ENCODE results near the gene FRMD5. TPM values are rescaled to one million over a fixed set of nuclear protein-coding genes. Genes with fewer than 3 reads are reported as not detected.

The FRMD5 gene
- total RNA-seq, 1 experiment from 2014 or later = 17.4 TPM

- ChIA-PET CTCF (interaction anchor here (1.5 kb wide), 1 partner anchor 10 kb away, joined by 4 read pairs; no protein-coding TSS in a partner anchor), POLR2A (no interaction called here)
- no peak for DNase-seq
- Mint-ChIP-seq H3K27ac (ENCODE audit: unreplicated experiment) (no peak overlapping the region), H3K4me1 (ENCODE audit: low read depth, unreplicated experiment) (peaks cover 16% of the 10 kb centered on the region), H3K9me3 (ENCODE audit: unreplicated experiment) (no peaks in the 10 kb centered on the region), H3K36me3 (ENCODE audit: insufficient read depth, unreplicated experiment) (no peaks in the 10 kb centered on the region), H3K4me3 (ENCODE audit: unreplicated experiment) (no peak overlapping the region), H3K27me3 (ENCODE audit: insufficient read depth, unreplicated experiment) (no peaks in the 10 kb centered on the region)
- Histone ChIP-seq H3K4me1 (no peaks in the 10 kb centered on the region), H3K4me3 (ENCODE audit: low read depth, low read length) (no peak overlapping the region), H3K27me3 (replicated peaks; ENCODE audit: control insufficient read depth, insufficient read depth, low read length) (no peaks in the 10 kb centered on the region), H3K9me3 (no peaks in the 10 kb centered on the region), H3K36me3 (ENCODE audit: control insufficient read depth, insufficient read depth, low read length) (no peaks in the 10 kb centered on the region)
- TF ChIP-seq CTCF (IDR thresholded peaks at IDR 0.05; ENCODE audit: insufficient read depth in 1 of 2, low read depth in 1 of 2, low read length in 1 of 2, severe bottlenecking in 1 of 2, unreplicated experiment in 1 of 2) = no peak
- no TSS peak for BruUV-seq (replicated peaks)
- intact Hi-C loops (cut with micrococcal nuclease; ENCODE audit: unreplicated experiment) = no loop called here
These were observed 237.3 kb downstream of the FRMD5 start for GRCh38 chr15:43957724-43958123.

GRCh38 chr15:43955140-43955539 lies 239.9 kb downstream of the FRMD5 start:
- Mint-ChIP-seq H3K4me1 (ENCODE audit: low read depth, unreplicated experiment) (peaks cover 16% of the 10 kb centered on the region), H3K27me3 (ENCODE audit: insufficient read depth, unreplicated experiment) (no peaks in the 10 kb centered on the region), H3K4me3 (ENCODE audit: unreplicated experiment) (no peak overlapping the region), H3K9me3 (ENCODE audit: unreplicated experiment) (no peaks in the 10 kb centered on the region), H3K27ac (ENCODE audit: unreplicated experiment) (no peak overlapping the region), H3K36me3 (ENCODE audit: insufficient read depth, unreplicated experiment) (no peaks in the 10 kb centered on the region)
- BruUV-seq (replicated peaks) = no TSS peak
- DNase-seq = no peak
- ChIA-PET POLR2A (no interaction called here), CTCF (no interaction called here)
- H3K9me3 ChIP-seq = no peaks in the 10 kb centered on the region
- no peaks in the 10 kb centered on the region for H3K36me3 ChIP-seq (ENCODE audit: control insufficient read depth, insufficient read depth, low read length)
- no peaks in the 10 kb centered on the region for H3K27me3 ChIP-seq (replicated peaks; ENCODE audit: control insufficient read depth, insufficient read depth, low read length)
- TF ChIP-seq CTCF (IDR thresholded peaks at IDR 0.05; ENCODE audit: insufficient read depth in 1 of 2, low read depth in 1 of 2, low read length in 1 of 2, severe bottlenecking in 1 of 2, unreplicated experiment in 1 of 2) = no peak
- H3K4me3 ChIP-seq (ENCODE audit: low read depth, low read length) = no peak overlapping the region
- intact Hi-C loops (cut with micrococcal nuclease; ENCODE audit: unreplicated experiment) = no loop called here
- H3K4me1 ChIP-seq = no peaks in the 10 kb centered on the region

GRCh38 chr15:43954181-43954621 lies 240.9 kb downstream of the FRMD5 start:
- CTCF ChIA-PET = no interaction called here
- Mint-ChIP-seq H3K27me3 (ENCODE audit: insufficient read depth, unreplicated experiment) (no peaks in the 10 kb centered on the region), H3K9me3 (ENCODE audit: unreplicated experiment) (no peaks in the 10 kb centered on the region), H3K4me3 (ENCODE audit: unreplicated experiment) (no peak overlapping the region), H3K4me1 (ENCODE audit: low read depth, unreplicated experiment) (peaks cover 16% of the 10 kb centered on the region), H3K36me3 (ENCODE audit: insufficient read depth, unreplicated experiment) (no peaks in the 10 kb centered on the region), H3K27ac (ENCODE audit: unreplicated experiment) (no peak overlapping the region)
- intact Hi-C loops (cut with micrococcal nuclease; ENCODE audit: unreplicated experiment) = no loop called here
- POLR2A ChIA-PET = no interaction called here
- TF ChIP-seq CTCF (IDR thresholded peaks at IDR 0.05; ENCODE audit: insufficient read depth in 1 of 2, low read depth in 1 of 2, low read length in 1 of 2, severe bottlenecking in 1 of 2, unreplicated experiment in 1 of 2) = no peak
- H3K4me1 ChIP-seq = no peaks in the 10 kb centered on the region
- BruUV-seq (replicated peaks) = no TSS peak
- no peak for DNase-seq
- H3K4me3 ChIP-seq (ENCODE audit: low read depth, low read length) = no peak overlapping the region
- H3K27me3 ChIP-seq (replicated peaks; ENCODE audit: control insufficient read depth, insufficient read depth, low read length) = no peaks in the 10 kb centered on the region
- H3K36me3 ChIP-seq (ENCODE audit: control insufficient read depth, insufficient read depth, low read length) = no peaks in the 10 kb centered on the region
- H3K9me3 ChIP-seq = no peaks in the 10 kb centered on the region
